Activated gamma-delta T cell treated with anti-CD3 and anti-CD28 coated beads, Interleukin-2, amount 50 U/mL, for 16 hours (primary cell): ENCODE measurements around the gene KLHL30.
"Not testable (repeated sequence)": the region's sequence is repeated elsewhere in the genome, so short reads cannot be mapped to it uniquely, and the experiment has no call there.

ENCODE experiments used
- DNase-seq: peaks from one replicate; pipeline ENCODE4 v3.0.0-alpha.2; 2020; ENCODE audit warnings: low read depth

KLHL30 gene

DNA sequence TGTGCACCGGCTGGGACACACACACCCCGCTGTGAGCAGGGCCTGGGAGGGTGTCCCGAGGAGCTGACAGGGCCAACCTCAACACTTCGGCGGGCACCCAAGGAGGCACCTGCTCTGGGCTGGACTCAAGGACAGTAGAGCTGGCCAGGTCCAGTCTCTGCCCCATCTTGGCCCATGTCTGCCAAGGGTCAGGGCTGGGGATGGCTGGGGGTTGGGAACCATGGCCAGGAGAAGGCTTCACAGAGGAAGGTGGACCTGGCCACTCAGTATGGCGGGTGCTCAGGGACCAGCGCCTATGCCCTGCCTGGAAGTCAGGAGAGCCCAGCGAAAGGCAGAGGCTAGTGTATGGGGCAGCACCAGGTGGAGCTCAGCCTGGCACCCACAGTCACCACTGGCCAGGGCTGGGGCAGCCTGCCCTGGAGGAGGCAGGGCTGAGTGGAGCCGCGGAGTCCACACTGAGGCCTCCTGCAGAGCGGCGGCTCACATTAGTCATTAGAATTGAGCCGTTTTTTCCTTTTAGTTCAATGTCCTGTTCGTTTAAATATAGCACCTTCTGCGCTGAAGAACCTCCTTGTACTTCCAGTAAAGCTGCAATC lies 24.5 kb downstream of the KLHL30 start:
- DNase-seq = no peak

- no peak for DNase-seq
Observed at GRCh38 chr2:238163481-238164198, 25.2 kb downstream of the KLHL30 start.

GRCh38 chr2:238164906-238165287 lies 26.4 kb downstream of the KLHL30 start:
- DNase-seq = no peak

GRCh38 chr2:238165288-238165921 lies 26.9 kb downstream of the KLHL30 start:
- DNase-seq = no peak

- no peak for DNase-seq
Observed at GRCh38 chr2:238166391-238167343, 28.2 kb downstream of the KLHL30 start.

- no peak for DNase-seq
Observed at GRCh38 chr2:238167344-238167715, 28.9 kb downstream of the KLHL30 start.

DNA sequence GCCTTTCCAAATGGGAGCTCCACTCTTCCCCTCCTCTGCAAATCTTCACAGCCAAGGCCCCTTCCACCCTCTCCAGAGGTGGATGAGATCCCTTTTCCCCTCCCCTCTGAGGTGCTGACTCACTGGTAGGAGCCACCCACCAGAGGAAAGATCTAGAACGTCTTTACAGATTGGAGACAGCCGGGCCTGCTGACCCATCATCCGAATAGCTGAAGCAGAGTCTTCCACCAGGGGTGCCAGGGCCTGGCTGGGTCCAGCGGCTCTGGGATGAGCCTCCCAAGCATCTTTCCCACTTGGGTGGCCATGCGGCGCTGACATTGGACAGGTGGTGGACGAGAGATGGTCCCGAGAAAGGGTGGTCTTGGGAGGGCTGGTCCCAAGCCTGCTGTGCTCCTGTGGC lies 29.3 kb downstream of the KLHL30 start:
- DNase-seq = no peak

GRCh38 chr2:238168196-238169047 lies 30.0 kb downstream of the KLHL30 start:
- no peak for DNase-seq

DNA sequence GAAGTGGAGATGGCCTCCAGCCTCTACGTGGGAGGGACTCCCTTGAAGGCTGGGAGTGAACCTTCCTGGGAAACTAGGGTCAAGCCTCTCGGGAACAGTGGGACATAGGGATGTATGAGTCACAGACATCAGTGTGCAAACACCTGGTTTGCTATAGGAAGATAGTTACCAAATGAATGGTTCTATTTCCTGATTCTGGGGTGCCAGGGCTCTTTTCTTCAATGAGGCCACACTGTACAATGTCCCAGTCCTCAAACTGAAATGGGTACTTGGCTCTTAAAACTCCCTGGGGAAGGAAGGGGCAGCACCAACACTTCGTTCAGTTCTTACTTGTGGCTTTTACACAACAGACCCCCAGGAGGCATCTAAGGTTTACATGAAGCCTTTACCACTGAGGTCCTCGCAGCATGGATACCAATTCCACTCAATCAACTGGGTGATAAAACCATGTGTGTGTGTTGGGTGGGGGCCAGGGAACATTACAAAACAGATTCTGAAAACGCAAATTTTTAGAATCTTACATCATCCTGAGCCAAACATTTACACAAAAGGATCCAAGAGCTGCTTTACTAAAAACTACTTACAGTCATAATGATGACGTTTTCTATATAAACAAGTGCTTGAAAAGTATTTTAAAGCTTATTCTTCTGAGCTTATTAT lies 30.7 kb downstream of the KLHL30 start:
- DNase-seq = no peak

- DNase-seq = no peak
Observed at GRCh38 chr2:238169708-238170251, 31.3 kb downstream of the KLHL30 start.

DNA sequence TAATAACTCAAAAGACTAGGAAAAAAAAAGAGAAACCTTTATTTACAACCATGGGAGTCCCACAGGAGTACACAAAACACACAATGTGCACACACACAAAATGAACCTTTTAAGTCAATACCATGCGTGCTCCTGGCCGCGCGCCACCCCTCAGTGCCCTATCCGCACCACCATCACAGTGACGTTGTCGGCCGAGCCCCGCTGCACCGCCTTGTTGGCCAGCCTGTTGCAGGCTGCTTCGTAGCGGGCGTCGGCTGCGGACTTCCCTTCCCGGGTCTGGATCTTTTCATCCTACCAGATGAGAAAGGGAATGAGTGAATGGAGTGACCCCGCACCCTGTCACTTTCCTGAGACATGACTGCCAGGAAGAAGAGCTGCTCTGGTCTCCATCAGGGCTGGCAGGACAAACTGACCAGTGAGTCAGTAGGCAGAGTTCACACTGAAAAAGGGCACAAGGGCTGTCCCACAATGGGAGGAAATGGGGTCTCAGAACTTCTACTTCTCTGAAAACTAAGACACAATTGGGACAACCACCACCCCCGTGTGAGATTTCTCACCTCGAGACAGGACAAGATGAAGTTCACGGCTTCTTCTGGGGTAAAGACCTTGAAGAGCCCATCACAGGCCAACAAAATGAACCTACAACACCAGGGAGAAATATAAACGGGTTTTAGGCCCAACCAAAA lies 32.1 kb downstream of the KLHL30 start:
- DNase-seq = no peak

DNA sequence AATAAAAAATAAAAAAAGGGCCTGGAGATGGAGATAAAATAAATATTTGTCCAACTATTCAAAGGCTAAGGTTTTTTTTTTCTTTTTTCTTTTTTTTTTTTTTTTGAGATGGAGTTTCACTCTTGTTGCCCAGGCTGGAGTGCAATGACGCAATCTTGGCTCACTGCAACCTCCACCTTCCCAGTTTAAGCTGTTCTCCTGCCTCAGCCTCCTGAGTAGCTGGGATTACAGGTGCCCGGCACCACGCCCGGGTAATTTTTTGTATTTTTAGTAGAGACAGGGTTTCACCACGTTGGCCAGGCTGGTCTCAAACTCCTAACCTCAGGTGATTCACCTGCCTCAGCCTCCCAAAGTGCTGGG lies 32.6 kb downstream of the KLHL30 start:
- DNase-seq = not testable (repeated sequence)

- no peak for DNase-seq
Observed at GRCh38 chr2:238171575-238172187, 33.2 kb downstream of the KLHL30 start.

DNA sequence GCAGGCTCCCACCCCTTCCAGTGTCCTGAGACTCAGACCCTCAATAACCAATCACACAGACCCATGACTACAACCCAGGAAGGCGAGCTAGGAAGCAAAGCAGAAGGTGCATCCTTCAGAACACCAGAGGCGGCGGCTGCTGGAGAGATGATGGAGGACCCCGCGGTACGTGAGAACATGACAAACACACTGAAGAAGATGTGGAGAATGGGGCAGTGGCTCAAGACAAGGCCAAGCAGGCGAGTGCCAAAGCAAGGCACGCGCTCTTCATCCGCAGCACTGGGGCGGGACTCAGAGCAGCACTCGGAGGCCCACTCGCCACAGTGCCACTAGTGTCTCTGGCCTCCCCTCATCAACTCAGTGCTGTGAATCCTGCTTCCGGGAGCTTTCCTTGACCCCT lies 34.0 kb downstream of the KLHL30 start:
- no peak for DNase-seq

- no peak for DNase-seq
Observed at GRCh38 chr2:238173692-238174091, 35.2 kb downstream of the KLHL30 start.

- no peak for DNase-seq
Observed at GRCh38 chr2:238174291-238174690, 35.8 kb downstream of the KLHL30 start.

GRCh38 chr2:238174701-238175100 lies 36.2 kb downstream of the KLHL30 start:
- DNase-seq = no peak

DNA sequence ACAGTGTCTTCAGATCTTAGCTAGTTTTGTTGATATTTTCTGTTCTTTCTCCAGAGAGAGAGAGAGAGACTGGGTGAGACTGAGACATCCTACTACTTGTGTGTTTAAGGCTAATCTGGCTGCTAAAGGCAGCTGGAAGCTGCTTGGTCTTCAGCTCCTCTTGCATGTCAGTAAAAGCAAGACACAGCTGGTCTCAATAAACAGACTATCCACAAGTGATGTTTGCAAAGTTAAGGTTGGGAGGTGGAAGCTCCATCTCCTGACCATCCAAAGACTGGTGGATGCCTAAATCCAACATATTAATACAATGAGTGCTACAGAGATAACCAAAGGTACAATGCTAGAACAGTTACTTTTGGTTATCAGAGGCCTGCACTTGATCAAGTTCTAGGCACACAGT lies 38.1 kb downstream of the KLHL30 start:
- no peak for DNase-seq

DNA sequence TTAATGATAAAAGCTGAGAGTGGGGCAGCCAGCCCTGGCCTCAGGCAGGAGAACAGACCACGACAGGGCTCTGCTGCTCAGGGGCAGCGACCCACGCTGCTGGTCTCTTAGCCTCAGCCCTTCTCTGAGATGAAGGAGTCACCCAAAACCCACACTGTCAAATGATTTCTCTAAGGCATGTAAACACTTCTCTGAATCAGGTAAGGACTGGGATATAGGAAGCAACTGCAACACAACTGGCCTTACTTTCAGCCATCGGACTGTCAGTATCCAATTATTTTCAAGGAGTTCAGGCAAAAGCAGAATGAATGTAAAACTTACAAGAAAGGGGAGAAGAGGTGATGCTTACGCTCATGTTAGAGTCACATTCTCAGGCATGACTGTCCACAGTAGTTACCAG lies 42.1 kb downstream of the KLHL30 start:
- DNase-seq = no peak

- DNase-seq = no peak
Observed at GRCh38 chr2:238182362-238182761, 43.9 kb downstream of the KLHL30 start.
